ENCODE measurements around the gene PKNOX2.

PKNOX2 gene

GRCh38 chr11:125317416-125317815 lies 152.9 kb downstream of the PKNOX2 start:
- DNase-seq (ENCODE audit: low read depth), result no peak
- TF ChIP-seq, protein P1, sequence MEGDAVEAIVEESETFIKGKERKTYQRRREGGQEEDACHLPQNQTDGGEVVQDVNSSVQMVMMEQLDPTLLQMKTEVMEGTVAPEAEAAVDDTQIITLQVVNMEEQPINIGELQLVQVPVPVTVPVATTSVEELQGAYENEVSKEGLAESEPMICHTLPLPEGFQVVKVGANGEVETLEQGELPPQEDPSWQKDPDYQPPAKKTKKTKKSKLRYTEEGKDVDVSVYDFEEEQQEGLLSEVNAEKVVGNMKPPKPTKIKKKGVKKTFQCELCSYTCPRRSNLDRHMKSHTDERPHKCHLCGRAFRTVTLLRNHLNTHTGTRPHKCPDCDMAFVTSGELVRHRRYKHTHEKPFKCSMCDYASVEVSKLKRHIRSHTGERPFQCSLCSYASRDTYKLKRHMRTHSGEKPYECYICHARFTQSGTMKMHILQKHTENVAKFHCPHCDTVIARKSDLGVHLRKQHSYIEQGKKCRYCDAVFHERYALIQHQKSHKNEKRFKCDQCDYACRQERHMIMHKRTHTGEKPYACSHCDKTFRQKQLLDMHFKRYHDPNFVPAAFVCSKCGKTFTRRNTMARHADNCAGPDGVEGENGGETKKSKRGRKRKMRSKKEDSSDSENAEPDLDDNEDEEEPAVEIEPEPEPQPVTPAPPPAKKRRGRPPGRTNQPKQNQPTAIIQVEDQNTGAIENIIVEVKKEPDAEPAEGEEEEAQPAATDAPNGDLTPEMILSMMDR (conservative IDR thresholded peaks at IDR 0.05; ENCODE audit: control insufficient read depth, insufficient read depth, low read depth, low read length), result no peak
- H3K4me3 ChIP-seq (ENCODE audit: control insufficient read depth, low read depth, low read length), result no peak overlapping the region

- no peak for DNase-seq (ENCODE audit: low read depth)
- TF ChIP-seq, protein P1 (conservative IDR thresholded peaks at IDR 0.05; ENCODE audit: control insufficient read depth, insufficient read depth, low read depth, low read length), result no peak
- H3K4me3 ChIP-seq (ENCODE audit: control insufficient read depth, low read depth, low read length), result no peak overlapping the region
Observed at GRCh38 chr11:125319649-125320048, 155.1 kb downstream of the PKNOX2 start.

DNA sequence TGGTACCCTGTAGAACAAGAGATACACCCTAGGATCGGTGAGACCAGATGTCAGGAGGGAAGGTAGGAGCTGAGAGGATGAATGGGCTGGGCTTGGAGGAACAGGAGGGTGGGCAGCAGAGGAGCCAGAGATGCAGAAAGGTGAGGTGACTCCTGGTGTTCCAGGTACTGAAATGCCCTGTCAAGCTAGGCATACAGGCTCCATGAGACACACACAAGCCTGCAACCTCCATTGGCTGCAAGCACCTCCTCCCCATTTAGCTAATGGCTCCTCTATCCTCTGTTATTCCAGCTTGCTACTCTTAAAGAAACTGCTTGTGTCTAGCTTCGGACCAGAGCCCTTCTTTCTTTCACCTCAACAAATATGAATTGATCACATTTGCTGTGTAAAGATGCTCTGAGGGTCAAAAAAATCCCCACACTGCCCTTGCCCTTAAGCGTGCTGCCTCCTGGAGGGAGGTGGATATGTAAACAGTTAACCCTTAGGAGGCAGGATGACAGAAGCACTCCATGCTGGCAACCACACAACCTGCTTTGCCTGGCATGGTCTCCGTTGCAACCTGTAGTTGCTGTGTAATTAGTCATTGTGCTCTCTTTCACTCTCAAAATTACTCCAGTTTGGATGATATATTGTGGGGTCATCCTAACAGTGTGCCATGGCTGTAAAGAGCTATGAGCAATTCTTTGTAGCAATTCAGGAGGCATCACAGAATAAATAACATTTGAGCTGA lies 156.0 kb downstream of the PKNOX2 start:
- TF ChIP-seq, protein P1 (conservative IDR thresholded peaks at IDR 0.05; ENCODE audit: control insufficient read depth, insufficient read depth, low read depth, low read length), result no peak
- H3K4me3 ChIP-seq (ENCODE audit: control insufficient read depth, low read depth, low read length), result no peak overlapping the region
- no peak for DNase-seq (ENCODE audit: low read depth)

GRCh38 chr11:125322289-125322688 lies 157.7 kb downstream of the PKNOX2 start:
- TF ChIP-seq, protein P1 (conservative IDR thresholded peaks at IDR 0.05; ENCODE audit: control insufficient read depth, insufficient read depth, low read depth, low read length), result no peak
- no peak overlapping the region for H3K4me3 ChIP-seq (ENCODE audit: control insufficient read depth, low read depth, low read length)
- no peak for DNase-seq (ENCODE audit: low read depth)

DNA sequence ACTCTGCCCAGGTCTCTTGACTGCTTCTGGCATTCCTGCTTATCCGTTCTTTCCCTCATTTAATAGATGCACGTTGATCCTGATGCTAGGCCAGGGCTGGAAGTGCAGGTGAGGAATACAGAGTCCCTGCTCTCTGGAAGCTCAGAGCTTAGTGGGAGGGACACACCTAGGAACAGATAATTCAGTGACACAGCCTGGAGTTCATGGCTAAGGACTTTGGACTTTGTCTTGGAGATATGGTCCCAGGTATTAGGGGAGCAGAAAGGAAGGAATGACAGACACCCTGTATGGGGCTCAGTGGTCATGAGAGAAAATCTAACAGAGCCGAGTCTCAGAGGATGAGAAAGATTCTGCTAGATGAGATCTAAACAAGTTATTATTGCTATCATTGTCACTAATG lies 160.6 kb downstream of the PKNOX2 start:
- H3K4me3 ChIP-seq (ENCODE audit: control insufficient read depth, low read depth, low read length), result no peak overlapping the region
- TF ChIP-seq, protein P1 (conservative IDR thresholded peaks at IDR 0.05; ENCODE audit: control insufficient read depth, insufficient read depth, low read depth, low read length), result no peak
- DNase-seq (ENCODE audit: low read depth), result no peak

DNA sequence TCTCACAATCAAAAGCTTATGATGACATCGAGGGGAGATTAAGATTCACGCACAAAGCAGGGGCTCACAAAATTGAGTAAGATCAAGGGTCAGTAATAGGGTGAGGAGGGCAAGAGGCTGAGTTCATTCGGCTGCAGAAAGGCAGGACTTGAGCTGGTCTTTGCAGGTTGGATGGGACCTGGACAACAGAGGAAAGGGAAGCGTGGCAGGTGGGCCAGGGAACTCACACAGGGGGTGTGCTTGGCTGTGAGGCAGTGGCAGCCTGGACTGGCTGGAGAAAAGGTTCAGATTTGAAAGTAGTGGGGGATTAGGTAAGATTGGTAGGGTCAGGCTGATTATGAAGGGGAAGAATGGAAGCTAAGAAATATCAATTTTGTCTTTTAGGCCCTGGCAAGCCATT lies 161.6 kb downstream of the PKNOX2 start:
- TF ChIP-seq, protein P1 (conservative IDR thresholded peaks at IDR 0.05; ENCODE audit: control insufficient read depth, insufficient read depth, low read depth, low read length), result no peak
- no peak overlapping the region for H3K4me3 ChIP-seq (ENCODE audit: control insufficient read depth, low read depth, low read length)
- DNase-seq (ENCODE audit: low read depth), result no peak

Data from fibroblast of mammary gland (primary cell).